ENCODE results near the gene BLVRB. TPM values are rescaled to one million over a fixed set of nuclear protein-coding genes. Genes with fewer than 3 reads are reported as not detected.

The BLVRB gene
- total and polyA plus RNA-seq, 2 experiments from 2014 or later = 43.7 to 53.7 TPM

GRCh38 chr19:40420451-40420765 is 45.1 kb downstream of the BLVRB start (continued):
- no peak for TF ChIP-seq ZNF462 (CRISPR knock-in tag; IDR thresholded peaks at IDR 0.05)
- no peak for TF ChIP-seq EZH2phosphoT487 (IDR thresholded peaks at IDR 0.05; ENCODE audit: unreplicated experiment)
- TF ChIP-seq STAT1 (IDR thresholded peaks at IDR 0.05; ENCODE audit: unreplicated experiment) = no peak
- TF ChIP-seq POLR2AphosphoS5 (IDR thresholded peaks at IDR 0.05; ENCODE audit: low read depth) = no peak
- TF ChIP-seq JUNB (IDR thresholded peaks at IDR 0.05; ENCODE audit: unreplicated experiment) = no peak
- TF ChIP-seq CREB1 (CRISPR knock-in tag; IDR thresholded peaks at IDR 0.05; ENCODE audit: low read depth) = no peak

- Histone ChIP-seq H3K36me3 (ENCODE audit: insufficient read depth) (no peaks in the 10 kb centered on the region), H4K20me1 (replicated peaks; ENCODE audit: insufficient read depth) (no peaks in the 10 kb centered on the region), H3K4me1 (ENCODE audit: insufficient read depth) (peaks cover 17% of the 10 kb centered on the region), H3K27me3 (ENCODE audit: insufficient read depth) (no peaks in the 10 kb centered on the region), H3F3A (replicated peaks; ENCODE audit: low read depth) (no peaks in the 10 kb centered on the region), H3K4me2 (no peak overlapping the region), H2AFZ (no peak overlapping the region), H3K79me2 (replicated peaks; ENCODE audit: insufficient read depth) (no peaks in the 10 kb centered on the region; the same call in none of the 2 replicates), H3K27ac (ENCODE audit: low read depth) (no peak overlapping the region), H3K9me2 (ENCODE audit: insufficient read depth) (no peaks in the 10 kb centered on the region), H3K4me3 (no peak overlapping the region)
- 0 out of 3 replicates have a peak, but pooled peaks cover under 1% of the 10 kb centered on the region for H3K9me3 Mint-ChIP-seq
- no peak overlapping the region for H3K27ac Mint-ChIP-seq
- peaks cover 4% of the 10 kb centered on the region for H3K27me3 Mint-ChIP-seq (ENCODE audit: insufficient read depth, low read depth, poor library complexity)
- no peak for ATAC-seq
- H3K36me3 Mint-ChIP-seq (ENCODE audit: low read depth) = peaks cover 12% of the 10 kb centered on the region
- H3K4me3 Mint-ChIP-seq = peak overlapping the region; percentile 47; the same call in 1 of the 3 replicates
- DNase-seq (ENCODE audit: low spot score) = no peak
- H3K4me1 Mint-ChIP-seq = peaks cover 29% of the 10 kb centered on the region
- TF ChIP-seq NANOG (IDR thresholded peaks at IDR 0.05; ENCODE audit: borderline replicate concordance) (no peak), ZNF114 (CRISPR knock-in tag; IDR thresholded peaks at IDR 0.05) (no peak), EZH2phosphoT487 (IDR thresholded peaks at IDR 0.05; ENCODE audit: unreplicated experiment) (no peak), JUNB (IDR thresholded peaks at IDR 0.05; ENCODE audit: unreplicated experiment) (no peak), ZNF462 (CRISPR knock-in tag; IDR thresholded peaks at IDR 0.05) (no peak), ETS1 (IDR thresholded peaks at IDR 0.05) (no peak), STAT1 (IDR thresholded peaks at IDR 0.05; ENCODE audit: unreplicated experiment) (no peak), CREB1 (CRISPR knock-in tag; IDR thresholded peaks at IDR 0.05; ENCODE audit: low read depth) (no peak), POLR2AphosphoS5 (IDR thresholded peaks at IDR 0.05; ENCODE audit: low read depth) (no peak)
Measured at GRCh38 chr19:40419780-40420179, 45.8 kb downstream of the BLVRB start.
